ENCODE measurements around the gene BCO2. TPM values are rescaled to one million over a fixed set of nuclear protein-coding genes. Genes with fewer than 3 reads are reported as not detected.
"Not testable (repeated sequence)": the region's sequence is repeated elsewhere in the genome, so short reads cannot be mapped to it uniquely, and the experiment has no call there.

The BCO2 gene
- total RNA-seq, 1 experiment from 2014 or later, result 2.9 TPM

DNA sequence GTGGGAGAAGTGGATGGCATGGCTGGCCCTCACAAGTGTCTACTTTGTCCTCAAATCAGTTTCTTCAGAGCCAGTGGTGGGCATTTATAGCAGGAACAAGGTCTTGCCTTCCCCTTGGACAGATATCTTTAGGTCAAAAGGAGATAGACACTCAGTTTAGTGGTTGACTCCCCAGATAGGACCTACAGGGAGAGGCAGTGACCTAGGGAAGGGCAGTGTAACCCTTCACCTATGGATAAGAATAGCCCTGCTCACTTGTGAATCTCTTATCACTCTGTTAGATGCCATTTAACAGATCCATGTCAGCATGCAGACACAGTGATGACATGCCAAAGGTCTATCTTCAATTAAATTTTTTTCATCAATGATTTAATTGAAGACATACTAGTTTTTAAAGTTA lies 11.0 kb downstream of the BCO2 start:
- Histone ChIP-seq H3K4me1 (ENCODE audit: insufficient read depth, low read length) (no peaks in the 10 kb centered on the region), H3K79me2 (ENCODE audit: low read length) (no peaks in the 10 kb centered on the region), H3K36me3 (ENCODE audit: low read depth, low read length) (no peaks in the 10 kb centered on the region), H3K4me2 (ENCODE audit: low read length) (no peak overlapping the region), H3K9ac (ENCODE audit: low read length) (no peak overlapping the region), H4K20me1 (ENCODE audit: low read length) (no peaks in the 10 kb centered on the region), H3K4me3 (ENCODE audit: low read length) (no peak overlapping the region), H3F3A (ENCODE audit: low read length, unreplicated experiment) (no peaks in the 10 kb centered on the region), H3K9me3 (ENCODE audit: low read length) (no peaks in the 10 kb centered on the region), H3K27me3 (ENCODE audit: low read length) (no peaks in the 10 kb centered on the region), H3K27ac (ENCODE audit: low read length) (no peak overlapping the region), H3K9me2 (replicated peaks; ENCODE audit: low read length) (no peaks in the 10 kb centered on the region), H2AFZ (ENCODE audit: low read length) (no peak overlapping the region)
- TF ChIP-seq EZH2phosphoT487 (IDR thresholded peaks at IDR 0.05; ENCODE audit: borderline replicate concordance, low read length), result no peak
- no peak for TF ChIP-seq CTCF (conservative IDR thresholded peaks at IDR 0.05; ENCODE audit: low read depth, low read length)
- no peak for TF ChIP-seq EZH2 (IDR thresholded peaks at IDR 0.05; ENCODE audit: low read length, unreplicated experiment)
- CTCF ChIA-PET, result no interaction called here
- POLR2A ChIA-PET (ENCODE audit: unreplicated experiment), result no interaction called here
- intact Hi-C loops (cut with micrococcal nuclease), result no loop called here
- ATAC-seq (no peak), DNase-seq (no peak)
- BruUV-seq (replicated peaks), result no TSS peak

DNA sequence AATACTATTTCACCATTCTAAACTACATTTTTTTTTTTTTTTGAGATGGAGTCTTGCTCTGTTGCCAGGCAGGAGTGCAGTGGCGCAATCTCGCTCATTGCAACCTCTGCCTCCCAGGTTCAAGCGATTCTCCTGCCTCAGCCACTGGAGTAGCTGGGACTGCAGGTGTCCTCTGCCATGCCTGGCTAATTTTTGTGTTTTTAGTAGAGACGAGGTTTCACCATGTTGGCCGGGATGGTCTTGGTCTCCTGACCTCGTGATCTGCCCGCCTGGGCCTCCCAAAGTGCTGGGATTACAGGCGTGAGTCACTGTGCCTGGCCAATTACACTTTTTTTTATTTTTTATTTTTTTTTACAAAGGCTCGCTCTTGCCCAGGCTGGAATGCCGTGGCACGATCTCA lies 19.8 kb downstream of the BCO2 start:
- H3F3A ChIP-seq (ENCODE audit: low read length, unreplicated experiment); BruUV-seq (replicated peaks); H3K27me3 ChIP-seq (ENCODE audit: low read length); H3K9me2 ChIP-seq (replicated peaks; ENCODE audit: low read length); H3K9ac ChIP-seq (ENCODE audit: low read length); DNase-seq; CTCF ChIA-PET; H3K36me3 ChIP-seq (ENCODE audit: low read depth, low read length); H3K4me1 ChIP-seq (ENCODE audit: insufficient read depth, low read length); H3K79me2 ChIP-seq (ENCODE audit: low read length); H3K4me2 ChIP-seq (ENCODE audit: low read length); H3K27ac ChIP-seq (ENCODE audit: low read length); POLR2A ChIA-PET (ENCODE audit: unreplicated experiment); H3K9me3 ChIP-seq (ENCODE audit: low read length); H4K20me1 ChIP-seq (ENCODE audit: low read length); ATAC-seq; H3K4me3 ChIP-seq (ENCODE audit: low read length); intact Hi-C loops (cut with micrococcal nuclease); H2AFZ ChIP-seq (ENCODE audit: low read length): not testable (repeated sequence)

DNA sequence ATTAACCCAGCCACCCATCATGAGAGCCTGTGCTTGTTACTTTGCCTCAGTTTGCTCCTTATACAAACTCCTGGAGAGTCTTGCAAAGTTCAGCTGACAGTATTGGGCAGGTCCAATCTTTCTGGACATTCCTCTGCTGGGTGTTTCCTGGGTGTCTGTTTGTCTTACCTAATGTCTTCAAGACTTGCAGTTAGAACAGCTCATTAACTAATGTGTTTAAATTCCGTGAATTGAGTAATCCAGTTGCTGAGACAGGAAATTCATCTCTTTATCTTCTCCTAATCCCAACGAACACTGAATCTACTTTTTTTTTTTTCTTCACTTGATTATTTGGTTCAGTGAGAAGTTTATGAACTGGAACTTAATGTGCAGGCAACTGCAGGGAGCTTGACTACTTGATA lies 20.6 kb downstream of the BCO2 start:
- BruUV-seq (replicated peaks), result no TSS peak
- Histone ChIP-seq H3K9me3 (ENCODE audit: low read length) (no peaks in the 10 kb centered on the region), H3K4me2 (ENCODE audit: low read length) (no peak overlapping the region), H3K36me3 (ENCODE audit: low read depth, low read length) (no peaks in the 10 kb centered on the region), H3K9me2 (replicated peaks; ENCODE audit: low read length) (no peaks in the 10 kb centered on the region), H3K79me2 (ENCODE audit: low read length) (no peaks in the 10 kb centered on the region), H3K9ac (ENCODE audit: low read length) (no peak overlapping the region), H2AFZ (ENCODE audit: low read length) (no peak overlapping the region), H3K27me3 (ENCODE audit: low read length) (no peaks in the 10 kb centered on the region), H3F3A (ENCODE audit: low read length, unreplicated experiment) (no peaks in the 10 kb centered on the region), H3K4me1 (ENCODE audit: insufficient read depth, low read length) (peaks cover 5% of the 10 kb centered on the region; the same call in 1 of the 2 replicates), H3K4me3 (ENCODE audit: low read length) (no peak overlapping the region), H4K20me1 (ENCODE audit: low read length) (no peaks in the 10 kb centered on the region), H3K27ac (ENCODE audit: low read length) (no peak overlapping the region)
- ATAC-seq (peak; percentile 42; the same call in 1 of the 2 replicates), DNase-seq (peak; percentile 22)
- no peak for TF ChIP-seq EZH2 (IDR thresholded peaks at IDR 0.05; ENCODE audit: low read length, unreplicated experiment)
- no peak for TF ChIP-seq CTCF (conservative IDR thresholded peaks at IDR 0.05; ENCODE audit: low read depth, low read length)
- TF ChIP-seq EZH2phosphoT487 (IDR thresholded peaks at IDR 0.05; ENCODE audit: borderline replicate concordance, low read length), result no peak
- ChIA-PET POLR2A (ENCODE audit: unreplicated experiment) (no interaction called here), CTCF (interaction anchor here (0.7 kb wide), 1 partner anchor 76 kb away, joined by 4 read pairs; no protein-coding TSS in a partner anchor)
- intact Hi-C loops (cut with micrococcal nuclease), result no loop called here
